DMS114 treated with DMSO at 0.1 percent for 48 hours (cell line): Measurements from ENCODE around the gene NUP93.
"Not testable (repeated sequence)": the region's sequence is repeated elsewhere in the genome, so short reads cannot be mapped to it uniquely, and the experiment has no call there.

Source experiments
- DNase-seq: peaks from one replicate; lab custom pipeline; 2025; ENCODE audit not compliant: unreplicated experiment; lab: John Stamatoyannopoulos, UW

NUP93 gene

DNA sequence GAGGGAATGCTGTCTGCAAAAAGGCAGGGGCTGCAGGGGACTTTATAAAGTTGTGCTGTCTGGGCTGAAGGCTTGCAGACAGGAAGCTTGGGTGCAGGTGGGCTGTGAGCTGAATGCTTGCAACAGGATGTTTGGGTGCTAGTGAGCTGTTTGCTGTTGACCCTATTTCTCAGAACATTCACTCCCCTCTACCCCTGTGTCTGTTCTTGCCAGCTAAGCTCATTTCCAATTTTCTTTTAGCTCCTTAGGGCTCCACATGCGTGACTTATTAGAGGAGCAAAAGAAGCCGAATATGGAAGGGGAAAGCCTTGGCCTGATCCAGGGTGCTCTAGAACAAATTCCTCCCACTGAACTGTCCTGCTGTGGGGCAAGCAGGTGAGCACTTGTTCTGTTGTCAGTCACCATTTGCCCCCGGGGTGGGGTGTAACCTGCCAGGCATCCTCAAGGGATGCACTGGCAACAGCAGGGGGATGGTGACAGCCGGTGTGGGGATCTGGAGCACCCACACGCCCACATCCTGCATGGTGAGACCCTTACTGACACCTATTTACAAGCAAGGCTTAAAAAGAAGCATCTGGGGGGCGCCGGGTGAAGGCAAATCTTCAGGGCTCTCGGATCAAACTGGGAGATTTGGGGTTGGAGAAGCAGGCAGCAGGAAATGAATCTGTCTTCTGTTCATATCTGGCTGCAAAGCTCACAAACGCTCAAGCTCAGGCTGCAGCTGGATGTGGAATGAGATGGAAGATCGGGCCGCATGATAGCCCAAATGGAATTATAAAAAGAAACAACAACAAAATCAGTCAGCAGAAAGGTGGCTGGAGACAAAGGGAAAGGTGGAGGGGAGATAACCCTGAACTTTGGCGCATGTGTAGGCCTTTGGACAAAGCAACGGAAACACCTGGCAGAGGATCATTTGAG lies 21.1 kb upstream of the NUP93 start:
- no peak for DNase-seq

- no peak for DNase-seq
Measured at GRCh38 chr16:56709443-56710040, 20.4 kb upstream of the NUP93 start.

DNA sequence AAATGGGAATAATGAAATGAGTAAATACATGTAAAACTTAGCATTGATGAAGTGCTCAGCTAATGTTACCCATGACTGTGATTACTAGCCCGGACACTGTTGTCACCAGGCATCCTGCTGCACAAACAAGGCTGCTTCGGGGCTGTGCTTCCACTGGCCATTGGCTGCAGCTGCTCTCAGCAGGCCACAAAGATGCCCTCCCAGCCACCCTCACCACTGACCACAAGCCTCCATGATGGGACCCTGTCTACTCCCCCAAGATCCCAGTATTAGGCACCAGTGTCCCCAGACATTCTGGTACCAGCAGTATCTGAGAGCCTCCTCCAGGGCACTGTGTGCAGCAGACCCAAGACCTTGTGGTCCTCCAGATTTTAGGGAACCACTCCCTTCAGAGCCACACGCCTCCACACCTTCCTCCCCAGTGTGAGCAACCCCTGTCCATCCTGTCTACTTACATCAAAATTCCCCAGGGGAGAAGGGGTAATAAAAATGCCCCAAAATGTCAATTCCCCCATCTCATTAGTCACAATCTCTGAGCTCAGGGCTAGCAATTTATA lies 19.7 kb upstream of the NUP93 start:
- DNase-seq, result no peak

- DNase-seq, result no peak
Measured at GRCh38 chr16:56711862-56712261, 18.1 kb upstream of the NUP93 start.

GRCh38 chr16:56713794-56714193 lies 16.1 kb upstream of the NUP93 start:
- no peak for DNase-seq

DNA sequence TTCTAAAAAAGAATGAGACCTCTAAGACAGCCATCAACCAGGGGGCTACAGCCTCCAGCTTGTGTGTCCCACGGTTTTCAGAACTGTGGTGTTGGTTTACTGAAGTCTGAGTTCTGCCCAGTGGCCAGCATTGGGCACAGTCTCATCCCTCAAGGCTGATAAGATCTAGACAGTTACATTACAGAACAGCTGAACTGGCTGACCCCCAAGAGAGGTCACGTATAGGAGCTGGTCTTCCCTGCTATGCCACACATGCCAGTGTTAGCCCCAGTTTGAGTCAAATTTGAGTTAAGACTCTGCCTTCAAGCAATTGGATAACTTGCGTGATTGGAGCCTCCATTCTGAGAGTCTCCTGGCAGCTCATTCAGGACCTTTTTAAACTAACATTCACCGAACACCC lies 14.8 kb upstream of the NUP93 start:
- no peak for DNase-seq

GRCh38 chr16:56716761-56717160 lies 13.2 kb upstream of the NUP93 start:
- DNase-seq, result no peak

- not testable (repeated sequence) for DNase-seq
Measured at GRCh38 chr16:56717532-56717931, 12.4 kb upstream of the NUP93 start.

DNA sequence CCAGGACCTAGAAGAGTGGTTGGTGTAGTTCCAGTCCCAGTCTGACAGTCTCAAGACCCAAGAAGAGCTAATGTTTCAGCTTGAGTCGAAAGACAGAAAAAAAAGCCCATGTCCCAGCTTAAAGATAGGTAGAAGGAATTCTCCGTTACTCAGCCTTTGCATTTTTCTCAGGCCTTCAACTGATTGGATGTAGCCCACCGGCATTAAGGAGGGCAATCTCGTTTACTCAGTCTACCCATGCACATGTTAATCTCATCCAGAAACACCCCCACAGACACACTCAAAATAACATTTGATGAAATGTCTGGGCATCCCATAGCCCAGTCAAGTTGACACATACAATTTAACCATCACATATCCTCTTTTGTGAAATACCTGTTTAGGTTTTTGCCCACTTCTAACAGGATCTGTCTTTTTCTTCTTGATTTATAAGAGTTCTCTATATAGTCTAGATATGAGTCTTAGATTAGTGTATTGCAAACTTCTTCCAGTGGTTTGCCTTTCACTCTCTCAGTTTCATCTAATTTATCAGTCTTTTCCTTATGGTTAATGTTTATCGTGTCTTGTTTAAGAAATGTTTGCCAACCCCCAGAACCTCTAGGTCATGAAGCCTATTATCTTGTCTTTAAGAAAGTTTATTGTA lies 7.6 kb upstream of the NUP93 start:
- no peak for DNase-seq

DNA sequence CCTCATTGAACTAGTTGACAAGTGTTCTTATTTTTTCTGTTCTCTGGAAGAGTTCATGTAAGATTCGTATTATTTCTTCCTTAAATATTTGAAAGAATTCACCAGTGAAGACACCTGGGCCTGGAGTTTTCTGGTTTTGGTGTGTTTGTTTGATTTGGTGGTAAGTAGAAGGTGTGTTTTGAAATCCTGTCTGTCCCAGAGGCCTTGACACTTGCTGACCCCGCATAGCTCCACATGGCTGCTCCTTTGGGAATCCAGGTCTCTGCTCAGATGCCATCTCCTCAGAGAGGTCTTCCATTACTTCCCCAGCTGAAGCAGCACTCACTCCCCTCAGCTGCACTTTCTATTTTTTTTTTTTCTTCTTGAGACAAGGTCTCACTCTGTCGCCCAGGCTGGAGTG lies 5.7 kb upstream of the NUP93 start:
- no peak for DNase-seq

DNA sequence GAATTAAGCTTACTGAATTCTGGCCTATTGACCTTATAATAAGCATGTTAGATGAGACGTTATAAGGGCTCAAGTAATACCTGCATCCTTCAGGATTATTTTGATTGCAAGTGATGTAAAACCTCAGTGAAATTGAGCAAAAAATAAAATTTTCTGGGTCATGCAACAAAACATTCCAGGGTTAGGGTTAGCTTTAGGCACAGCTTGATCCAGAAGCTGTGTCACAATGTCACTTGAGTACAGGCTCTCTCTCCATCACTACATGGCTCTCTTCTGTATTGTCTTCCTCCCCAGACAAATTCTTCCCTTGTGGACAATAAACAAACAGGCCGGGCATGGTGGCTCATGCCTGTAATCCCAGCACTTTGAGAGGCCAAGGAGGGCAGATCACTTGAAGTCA lies 3.6 kb upstream of the NUP93 start:
- no peak for DNase-seq

DNA sequence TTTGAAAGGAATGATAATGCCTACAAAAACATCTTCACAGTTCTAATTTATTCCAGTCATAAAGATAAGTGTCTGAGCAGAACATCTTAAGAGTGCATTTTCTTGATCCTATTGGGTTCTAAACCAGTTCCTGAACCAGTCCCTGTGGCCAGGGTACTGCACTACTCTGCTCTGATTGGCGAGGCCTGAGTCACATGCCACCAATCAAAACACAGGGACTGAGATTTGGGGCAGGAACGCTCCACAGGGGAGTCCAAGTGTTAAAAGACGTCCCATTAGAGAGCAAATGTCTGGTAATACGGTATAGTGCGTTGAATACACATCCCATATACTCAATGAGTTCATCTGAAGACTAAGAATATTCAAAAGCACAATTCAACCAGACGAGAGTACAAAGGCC lies 3.0 kb upstream of the NUP93 start:
- no peak for DNase-seq

- no peak for DNase-seq
Measured at GRCh38 chr16:56728027-56728426, 1.9 kb upstream of the NUP93 start.

DNA sequence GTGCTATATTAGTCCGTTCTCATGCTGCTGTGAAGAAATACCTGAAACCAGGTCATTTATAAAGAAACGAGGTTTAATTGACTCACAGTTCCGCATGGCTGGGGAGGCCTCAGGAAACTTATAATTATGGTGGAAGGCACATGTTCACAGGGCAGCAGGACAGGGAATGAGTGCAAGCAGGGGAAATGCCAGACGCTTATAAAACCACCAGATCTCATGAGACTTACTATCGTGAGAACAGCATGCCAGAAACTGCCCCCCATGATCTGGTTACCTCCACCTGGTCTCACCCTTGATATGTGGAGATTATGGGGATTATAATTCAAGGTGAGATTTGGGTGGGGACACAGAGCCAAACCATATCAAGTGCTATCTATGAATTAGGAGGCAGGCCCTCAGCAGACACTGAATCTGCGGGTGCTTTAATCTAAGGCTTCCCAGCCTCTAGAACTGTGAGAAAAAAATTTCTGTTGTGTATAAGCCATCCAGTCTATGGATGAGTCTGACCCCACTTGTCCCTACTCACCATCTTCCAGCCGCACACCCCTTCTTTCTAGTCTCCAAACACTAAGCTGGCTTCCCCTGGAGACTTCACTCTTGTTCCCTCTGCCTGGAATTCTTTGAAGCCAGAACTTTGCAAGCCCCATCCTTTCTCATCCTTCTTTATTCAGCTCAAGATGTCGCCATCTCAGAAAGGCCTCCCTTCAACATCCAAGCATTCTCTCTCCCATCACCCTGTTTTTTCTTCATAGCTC lies 772 bp upstream of the NUP93 start:
- no peak for DNase-seq

- DNase-seq, result no peak
Measured at GRCh38 chr16:56732366-56732765, 2.4 kb downstream of the NUP93 start.

GRCh38 chr16:56732832-56733231 lies 2.9 kb downstream of the NUP93 start:
- no peak for DNase-seq

DNA sequence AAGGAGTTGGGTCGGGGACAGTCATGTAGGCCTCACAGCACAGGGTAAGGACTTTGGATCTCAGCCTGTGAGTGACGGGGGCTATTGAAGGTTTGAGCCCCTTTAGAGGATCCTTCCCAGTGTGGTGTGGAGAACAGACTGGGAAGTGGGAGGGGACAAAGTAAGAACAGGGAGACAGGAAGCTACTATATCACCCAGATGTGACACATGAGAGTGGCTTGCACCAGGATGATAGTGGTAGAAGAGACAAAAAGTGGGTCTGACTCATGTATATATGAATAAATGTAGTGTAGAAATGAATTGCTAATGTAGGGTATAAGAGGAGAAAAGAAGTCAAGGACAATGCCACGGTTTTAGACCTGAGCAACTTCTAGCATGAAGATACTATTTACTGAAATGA lies 4.5 kb downstream of the NUP93 start:
- no peak for DNase-seq

- no peak for DNase-seq
Measured at GRCh38 chr16:56736476-56736875, 6.5 kb downstream of the NUP93 start.

- no peak for DNase-seq
Measured at GRCh38 chr16:56737539-56737938, 7.6 kb downstream of the NUP93 start.

GRCh38 chr16:56738221-56738620 lies 8.3 kb downstream of the NUP93 start:
- no peak for DNase-seq

DNA sequence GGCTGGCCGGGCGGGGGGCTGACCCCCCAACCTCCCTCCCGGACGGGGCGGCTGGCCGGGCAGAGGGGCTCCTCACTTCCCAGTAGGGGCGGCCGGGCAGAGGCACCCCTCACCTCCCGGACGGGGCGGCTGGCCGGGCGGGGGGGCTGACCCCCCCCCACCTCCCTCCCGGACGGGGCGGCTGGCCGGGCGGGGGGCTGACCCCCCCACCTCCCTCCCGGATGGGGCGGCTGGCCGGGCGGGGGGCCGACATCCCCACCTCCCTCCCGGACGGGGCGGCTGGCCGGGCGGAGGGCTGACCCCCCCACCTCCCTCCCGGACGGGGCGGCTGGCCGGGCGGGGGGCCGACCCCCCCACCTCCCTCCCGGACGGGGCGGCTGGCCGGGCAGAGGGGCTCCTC lies 9.4 kb downstream of the NUP93 start:
- DNase-seq, result not testable (repeated sequence)
